Muscle of leg (tissue), 11 donors: ENCODE results near the gene ACOX3. TPM values are rescaled to one million over a fixed set of nuclear protein-coding genes. Genes with fewer than 3 reads are reported as not detected.
"Not testable (repeated sequence)": the region's sequence is repeated elsewhere in the genome, so short reads cannot be mapped to it uniquely, and the experiment has no call there.

ENCODE experiments used
- DNase-seq: peaks from one replicate; pipeline ENCODE4 v3.0.0; 2013
- H3K27ac ChIP-seq: one replicate; pipeline ENCODE4 v1.5.1; 2013; ENCODE audit warnings: mild to moderate bottlenecking, low read length, control low read depth
- H3K27me3 ChIP-seq: one replicate; pipeline ENCODE4 v1.6.1; 2013; ENCODE audit warnings: low read length; ENCODE audit not compliant: control insufficient read depth, insufficient read depth
- H3K36me3 ChIP-seq: one replicate; pipeline ENCODE4 v1.6.1; 2013; ENCODE audit warnings: low read length; ENCODE audit not compliant: control insufficient read depth, insufficient read depth
- H3K4me1 ChIP-seq: one replicate; pipeline ENCODE4 v1.6.1; 2013; ENCODE audit warnings: low read length; ENCODE audit not compliant: control insufficient read depth, insufficient read depth
- H3K4me3 ChIP-seq: one replicate; pipeline ENCODE4 v1.5.1; 2013; ENCODE audit warnings: low read length, control low read depth
- H3K9me3 ChIP-seq: replicated peaks from 2 replicates; pipeline ENCODE4 v1.6.1; 2013; ENCODE audit warnings: low read depth, low read length; ENCODE audit not compliant: control insufficient read depth
- WGBS: methylation state at CpG from one replicate; pipeline ENCODE4 v1.1.5; 2013; ENCODE audit warnings: missing lambda C conversion rate; ENCODE audit not compliant: insufficient coverage; 5-methylcytosine and 5-hydroxymethylcytosine counted together
- polyA plus RNA-seq, 8 donors: library from polyadenylated mRNA; unstranded; fragments of 120-200 nt; gene quantifications; one replicate each; pipeline versions ENCODE4 v1.2.1 to v1.2.3, GENCODE V29; 2013; ENCODE audit warnings: inconsistent platforms in 1 of 8, low replicate concordance in 1 of 8; ENCODE audit not compliant: insufficient read length in 8 of 8, insufficient read depth in 1 of 8
- total RNA-seq: library from RNA; stranded (reverse); fragments of 120-200 nt; gene quantifications from one replicate; pipeline ENCODE4 v1.2.4, GENCODE V29; 2013

ACOX3 gene
- total and polyA plus RNA-seq, 9 donors: 10.1 to 20.3 (median 15.8) TPM

DNA sequence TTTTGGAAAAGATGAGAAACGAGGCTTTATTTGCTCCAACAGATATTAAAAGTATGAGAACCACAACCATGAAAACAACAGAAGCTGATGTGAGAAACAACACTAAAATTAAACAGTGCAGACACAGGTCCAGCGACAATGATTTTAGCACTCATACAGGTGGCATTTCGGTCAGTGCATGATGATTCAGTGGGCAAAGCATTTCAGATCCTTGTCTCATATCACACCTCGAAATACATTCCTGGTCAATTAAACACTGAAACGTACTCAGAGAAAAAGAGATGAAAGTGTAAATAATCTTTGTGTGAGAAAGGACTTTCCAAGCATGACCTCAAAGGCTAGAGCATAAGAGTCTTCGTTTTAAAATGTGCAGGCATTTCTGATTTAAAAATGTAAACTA lies 85.2 kb downstream of the ACOX3 start:
- H3K4me3 ChIP-seq: no peak overlapping the region
- H3K36me3 ChIP-seq: no peaks in the 10 kb centered on the region
- H3K27me3 ChIP-seq: peaks cover 5% of the 10 kb centered on the region
- H3K9me3 ChIP-seq: no peaks in the 10 kb centered on the region
- WGBS: 84% methylated on average over 3 of the region's 6 CpGs
- no peak for DNase-seq
- peaks cover 28% of the 10 kb centered on the region for H3K4me1 ChIP-seq
- no peak overlapping the region for H3K27ac ChIP-seq

DNA sequence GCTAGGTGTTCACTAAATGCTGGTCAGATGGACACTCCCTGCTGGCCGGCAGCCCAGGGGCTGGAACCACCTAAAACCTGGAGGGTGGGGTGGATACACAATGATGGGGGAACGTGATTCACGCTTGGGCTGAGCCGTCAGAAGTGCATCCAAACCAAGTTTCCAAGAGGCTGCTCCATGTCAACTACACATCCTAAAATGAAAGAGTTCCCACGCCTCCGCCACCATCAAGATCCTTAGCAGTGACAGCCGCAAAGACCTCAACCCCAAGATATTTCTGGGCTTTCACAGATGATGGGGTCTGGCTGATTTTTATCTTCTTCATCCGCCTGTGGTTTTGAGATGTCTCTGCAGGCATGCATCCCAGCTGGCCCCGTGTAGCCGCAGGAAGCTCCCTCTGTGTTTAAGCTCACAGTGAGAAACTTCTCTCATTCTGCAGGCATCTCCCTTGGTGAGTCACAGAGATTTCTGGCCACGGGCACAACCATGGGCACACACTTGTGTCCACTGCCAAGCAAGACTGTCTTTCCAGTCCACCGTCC lies 86.5 kb downstream of the ACOX3 start:
- WGBS: 87% methylated on average over 7 of the region's 12 CpGs
- peaks cover 5% of the 10 kb centered on the region for H3K27me3 ChIP-seq
- peaks cover 32% of the 10 kb centered on the region for H3K4me1 ChIP-seq
- H3K27ac ChIP-seq: no peak overlapping the region
- DNase-seq: no peak
- no peak overlapping the region for H3K4me3 ChIP-seq
- no peaks in the 10 kb centered on the region for H3K9me3 ChIP-seq
- H3K36me3 ChIP-seq: no peaks in the 10 kb centered on the region

- H3K36me3 ChIP-seq: no peaks in the 10 kb centered on the region
- no peak overlapping the region for H3K27ac ChIP-seq
- WGBS: 87% methylated on average over 7 of the region's 9 CpGs
- peaks cover 32% of the 10 kb centered on the region for H3K4me1 ChIP-seq
- DNase-seq: no peak
- H3K4me3 ChIP-seq: no peak overlapping the region
- no peaks in the 10 kb centered on the region for H3K9me3 ChIP-seq
- H3K27me3 ChIP-seq: peaks cover 5% of the 10 kb centered on the region
Observed at GRCh38 chr4:8353158-8353669, 87.3 kb downstream of the ACOX3 start.

GRCh38 chr4:8352368-8353157 lies 88.0 kb downstream of the ACOX3 start:
- WGBS: 60% methylated on average over 18 of the region's 20 CpGs
- H3K4me3 ChIP-seq: no peak overlapping the region
- peaks cover 5% of the 10 kb centered on the region for H3K27me3 ChIP-seq
- peaks cover 32% of the 10 kb centered on the region for H3K4me1 ChIP-seq
- H3K36me3 ChIP-seq: no peaks in the 10 kb centered on the region
- no peak for DNase-seq
- H3K9me3 ChIP-seq: no peaks in the 10 kb centered on the region
- H3K27ac ChIP-seq: no peak overlapping the region

GRCh38 chr4:8351931-8352367 lies 88.6 kb downstream of the ACOX3 start:
- Histone ChIP-seq H3K4me3 (no peak overlapping the region), H3K27ac (peak overlapping the region; percentile 9), H3K36me3 (no peaks in the 10 kb centered on the region), H3K4me1 (peaks cover 32% of the 10 kb centered on the region), H3K27me3 (peaks cover 3% of the 10 kb centered on the region), H3K9me3 (no peaks in the 10 kb centered on the region)
- DNase-seq: peak; percentile 60
- 25% methylated on average over 4 of the region's 8 CpGs for WGBS

- Histone ChIP-seq H3K27ac (no peak overlapping the region), H3K4me3 (no peak overlapping the region), H3K4me1 (peaks cover 32% of the 10 kb centered on the region), H3K36me3 (no peaks in the 10 kb centered on the region), H3K9me3 (no peaks in the 10 kb centered on the region), H3K27me3 (no peaks in the 10 kb centered on the region)
- DNase-seq: no peak
- 82% methylated on average over 9 of the region's 19 CpGs for WGBS
Observed at GRCh38 chr4:8350841-8351461, 89.6 kb downstream of the ACOX3 start.

DNA sequence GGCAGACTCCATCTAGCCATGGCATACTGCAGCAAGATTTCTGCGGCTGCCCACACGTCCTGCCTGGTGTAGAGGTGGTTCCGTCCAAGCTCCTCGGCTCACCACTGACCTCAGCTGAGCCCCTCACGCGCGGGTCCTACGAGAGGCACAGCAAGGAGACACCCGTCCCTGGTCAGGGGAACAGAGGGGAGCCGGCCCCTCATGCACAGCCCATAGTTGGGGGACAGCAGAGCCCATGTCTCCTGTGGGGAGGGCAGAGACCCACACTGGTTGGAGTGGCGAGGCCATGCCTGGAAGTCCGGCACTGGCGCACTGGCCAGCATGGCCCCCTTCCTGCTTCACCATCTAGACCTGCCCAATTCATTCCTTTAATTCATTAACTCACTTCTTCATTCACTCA lies 90.2 kb downstream of the ACOX3 start:
- WGBS: 67% methylated on average over 7 of the region's 13 CpGs
- DNase-seq: no peak
- no peaks in the 10 kb centered on the region for H3K36me3 ChIP-seq
- H3K4me3 ChIP-seq: no peak overlapping the region
- peak overlapping the region; percentile 44 for H3K27ac ChIP-seq
- H3K9me3 ChIP-seq: no peaks in the 10 kb centered on the region
- peaks cover 30% of the 10 kb centered on the region for H3K4me1 ChIP-seq
- H3K27me3 ChIP-seq: no peaks in the 10 kb centered on the region

DNA sequence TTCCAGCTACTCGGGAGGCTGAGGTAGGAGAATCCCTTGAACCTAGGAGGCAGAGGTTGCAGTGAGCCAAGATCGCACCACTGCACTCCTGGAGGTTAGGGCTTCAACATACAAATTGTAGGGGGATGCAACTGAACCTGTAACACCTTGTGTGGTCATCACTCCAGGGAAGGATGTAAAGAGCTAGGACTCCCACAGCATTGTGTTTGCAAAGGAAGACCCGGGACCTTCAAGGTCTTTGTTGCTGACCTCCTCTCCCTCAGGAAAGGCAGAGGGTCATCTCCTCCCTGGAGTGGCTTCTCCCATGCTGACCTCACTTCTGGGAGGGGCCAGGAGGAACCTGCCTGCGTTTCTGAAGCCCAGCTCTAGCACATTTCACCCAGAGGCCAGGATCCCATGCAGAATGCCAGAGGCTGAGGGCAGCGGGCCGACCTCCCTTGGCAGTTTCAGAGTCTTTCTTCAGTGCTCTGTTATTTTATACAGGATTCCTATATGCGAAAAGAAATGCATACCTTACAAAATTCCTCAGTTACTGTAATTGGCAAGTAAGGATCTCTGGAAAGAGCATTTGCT lies 90.8 kb downstream of the ACOX3 start:
- no peak for DNase-seq
- Histone ChIP-seq H3K27me3 (no peaks in the 10 kb centered on the region), H3K36me3 (no peaks in the 10 kb centered on the region), H3K9me3 (no peaks in the 10 kb centered on the region), H3K4me1 (peaks cover 30% of the 10 kb centered on the region), H3K27ac (no peak overlapping the region), H3K4me3 (no peak overlapping the region)
- WGBS: 40% methylated on average over 1 of the region's 7 CpGs

DNA sequence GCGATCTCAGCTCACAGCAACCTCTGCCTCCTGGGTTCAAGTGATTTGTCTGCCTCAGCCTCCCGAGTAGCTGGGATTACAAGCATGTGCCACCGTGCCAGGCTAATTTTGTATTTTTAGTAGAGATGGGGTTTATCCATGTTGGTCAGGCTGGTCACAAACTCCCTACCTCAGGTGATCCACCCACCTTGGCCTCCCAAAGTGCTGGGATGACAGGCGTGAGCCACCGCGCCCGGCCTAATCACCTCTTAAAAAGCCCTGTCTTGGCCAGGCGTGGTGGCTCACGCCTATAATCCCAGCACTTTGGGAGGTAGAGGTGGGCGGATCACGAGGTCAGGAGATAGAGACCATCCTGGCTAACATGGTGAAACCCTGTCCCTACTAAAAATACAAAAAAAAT lies 91.3 kb downstream of the ACOX3 start:
- peaks cover 34% of the 10 kb centered on the region for H3K4me1 ChIP-seq
- not testable (repeated sequence) for H3K9me3 ChIP-seq, DNase-seq, H3K27ac ChIP-seq, H3K27me3 ChIP-seq, H3K4me3 ChIP-seq, H3K36me3 ChIP-seq
- 86% methylated on average over 1 of the region's 11 CpGs for WGBS

- H3K27ac ChIP-seq: no peak overlapping the region
- peaks cover 45% of the 10 kb centered on the region for H3K4me1 ChIP-seq
- WGBS: 58% methylated on average over 2 of the region's 6 CpGs
- no peaks in the 10 kb centered on the region for H3K9me3 ChIP-seq
- H3K27me3 ChIP-seq: no peaks in the 10 kb centered on the region
- no peak overlapping the region for H3K4me3 ChIP-seq
- H3K36me3 ChIP-seq: no peaks in the 10 kb centered on the region
- DNase-seq: no peak
Observed at GRCh38 chr4:8348071-8348470, 92.5 kb downstream of the ACOX3 start.
